OCI-LY7 (cell line): ENCODE measurements around the gene CDKL2.

ENCODE experiments used
- CTCF ChIP-seq: fragments of 200-600 bp; sonication (generic); conservative IDR thresholded peaks from 2 replicates; pipeline ENCODE4 v1.5.1; 2014; ENCODE audit warnings: mild to moderate bottlenecking, antibody characterized with exemption, low read length, moderate library complexity, mixed read lengths
- EZH2phosphoT487 ChIP-seq: fragments of 200-600 bp; sonication (generic); IDR thresholded peaks from 2 replicates; pipeline ENCODE4 v1.6.1; 2018; ENCODE audit warnings: low read depth, borderline replicate concordance, mild to moderate bottlenecking, mixed run types, antibody characterized with exemption, low read length, moderate library complexity, mixed read lengths

- TF ChIP-seq CTCF = no peak
- no peak for TF ChIP-seq EZH2phosphoT487
Observed at GRCh38 chr4:75555294-75556164, 74.8 kb downstream of the CDKL2 start, which contains the start of gene ODAPH.
